Stimulated activated naive CD8-positive, alpha-beta T cell treated with anti-CD3 and anti-CD28 coated beads, Interleukin-15, Interleukin-2, amounts not matched to agents 100 ng/mL and 50 ng/mL, for 24 hours (primary cell): ENCODE results near the gene BIVM.
"Not testable (repeated sequence)": the region's sequence is repeated elsewhere in the genome, so short reads cannot be mapped to it uniquely, and the experiment has no call there.

ENCODE experiments used
- H3K27ac Mint-ChIP-seq: one replicate; pipeline ENCODE4 v1.8.0; 2021; ENCODE audit warnings: mild to moderate bottlenecking, mixed read lengths
- H3K27me3 Mint-ChIP-seq: one replicate; pipeline ENCODE4 v1.8.0; 2021; ENCODE audit warnings: mixed read lengths
- H3K36me3 Mint-ChIP-seq: one replicate; pipeline ENCODE4 v1.8.0; 2021; ENCODE audit warnings: low read depth, mixed read lengths
- H3K4me1 Mint-ChIP-seq: one replicate; pipeline ENCODE4 v1.8.0; 2021; ENCODE audit warnings: low read depth, mixed read lengths
- H3K4me3 Mint-ChIP-seq: one replicate; pipeline ENCODE4 v1.8.0; 2021; ENCODE audit warnings: mild to moderate bottlenecking, mixed read lengths
- H3K9me3 Mint-ChIP-seq: one replicate; pipeline ENCODE4 v1.8.0; 2021; ENCODE audit warnings: mixed read lengths

BIVM gene

DNA sequence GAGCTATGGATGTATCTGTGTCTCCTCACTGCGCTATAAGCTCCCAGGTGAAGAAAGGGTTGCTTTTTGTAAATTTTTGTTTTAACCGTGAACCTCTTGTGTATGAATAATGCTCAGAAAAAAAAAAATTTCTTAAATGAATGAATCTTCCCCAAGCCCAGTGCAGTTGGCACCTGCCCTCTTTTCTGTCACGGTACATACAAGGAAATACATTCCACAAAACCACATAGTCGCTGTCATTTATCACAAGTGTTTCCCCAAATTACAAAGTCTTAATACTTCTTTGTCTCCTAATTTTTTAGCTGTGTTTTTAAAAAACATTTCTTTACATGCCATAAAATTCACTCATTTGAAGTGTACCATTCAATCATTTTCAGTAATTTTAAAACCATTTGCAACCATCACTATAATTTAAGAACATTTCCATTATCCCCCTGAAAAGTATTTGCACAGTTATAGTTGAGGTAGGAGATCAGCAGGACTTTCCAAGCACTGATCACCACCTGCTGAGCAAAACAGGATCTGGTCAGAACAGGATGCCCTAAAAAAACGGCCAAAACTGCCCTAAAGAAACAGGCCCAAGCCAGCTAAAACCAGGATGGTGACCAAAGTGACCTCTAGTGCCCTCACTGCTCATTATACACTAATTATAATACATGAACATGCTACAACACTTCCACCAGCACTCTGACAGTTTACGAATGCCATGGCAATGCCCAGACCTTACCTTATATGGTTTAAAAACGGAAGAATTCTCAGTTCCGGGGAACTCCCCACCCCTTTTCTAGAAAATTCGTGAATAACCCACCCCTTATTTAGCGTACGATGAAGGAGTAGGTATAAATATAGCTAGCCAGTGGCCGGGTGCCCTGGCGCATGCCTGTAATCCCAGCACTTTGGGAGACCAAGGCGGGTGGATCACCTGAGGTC is 24.1 kb upstream of the BIVM start:
- H3K27ac Mint-ChIP-seq: peak overlapping the region; percentile 94
- H3K4me3 Mint-ChIP-seq: peak overlapping the region; percentile 91
- H3K36me3 Mint-ChIP-seq: peaks cover 22% of the 10 kb centered on the region
- peaks cover 65% of the 10 kb centered on the region for H3K4me1 Mint-ChIP-seq
- H3K9me3 Mint-ChIP-seq: no peaks in the 10 kb centered on the region
- H3K27me3 Mint-ChIP-seq: no peaks in the 10 kb centered on the region

DNA sequence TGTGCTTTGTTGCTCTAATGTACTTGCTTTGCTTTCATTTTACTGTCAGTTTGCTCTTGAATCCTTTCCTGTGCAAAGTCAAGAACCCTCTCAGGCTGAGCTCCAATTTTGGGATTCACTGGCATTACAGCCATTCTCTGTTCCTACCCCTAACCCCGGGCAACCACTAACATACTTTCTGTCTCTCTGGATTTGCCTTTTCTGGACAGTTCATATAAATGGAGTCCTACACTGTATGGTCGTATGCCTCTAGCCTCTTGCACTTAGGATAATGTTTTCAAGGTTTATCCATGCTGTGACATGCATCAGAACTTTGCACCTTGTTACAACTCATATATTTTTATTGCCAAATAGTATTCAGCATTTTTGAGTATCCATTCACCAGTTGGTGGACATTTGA is 22.6 kb upstream of the BIVM start:
- Mint-ChIP-seq H3K27me3 (no peaks in the 10 kb centered on the region), H3K36me3 (peaks cover 24% of the 10 kb centered on the region), H3K4me1 (peaks cover 65% of the 10 kb centered on the region), H3K9me3 (peaks cover 3% of the 10 kb centered on the region), H3K27ac (no peak overlapping the region), H3K4me3 (no peak overlapping the region)

DNA sequence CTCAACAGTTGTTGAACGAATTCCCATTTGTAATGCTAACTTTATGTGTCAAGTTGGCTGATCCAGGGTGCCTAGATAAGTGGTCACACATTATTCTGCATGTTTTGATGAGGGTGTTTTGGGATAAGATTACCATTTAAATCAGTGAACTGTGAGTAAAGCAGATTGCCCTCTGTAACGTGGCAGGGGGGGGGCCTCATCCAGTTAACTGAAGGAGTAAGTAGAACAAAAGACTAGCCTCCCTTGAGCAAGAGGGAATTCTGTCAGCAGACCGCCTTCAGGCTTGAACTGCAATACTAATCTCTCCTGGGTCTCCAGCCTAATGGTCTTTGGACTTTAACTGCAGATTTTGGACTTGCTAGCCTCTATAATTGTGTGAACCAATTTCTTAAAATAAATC is 21.2 kb upstream of the BIVM start:
- Mint-ChIP-seq H3K4me1 (peaks cover 53% of the 10 kb centered on the region), H3K4me3 (no peak overlapping the region), H3K9me3 (peaks cover 9% of the 10 kb centered on the region), H3K36me3 (peaks cover 26% of the 10 kb centered on the region), H3K27ac (no peak overlapping the region), H3K27me3 (no peaks in the 10 kb centered on the region)

DNA sequence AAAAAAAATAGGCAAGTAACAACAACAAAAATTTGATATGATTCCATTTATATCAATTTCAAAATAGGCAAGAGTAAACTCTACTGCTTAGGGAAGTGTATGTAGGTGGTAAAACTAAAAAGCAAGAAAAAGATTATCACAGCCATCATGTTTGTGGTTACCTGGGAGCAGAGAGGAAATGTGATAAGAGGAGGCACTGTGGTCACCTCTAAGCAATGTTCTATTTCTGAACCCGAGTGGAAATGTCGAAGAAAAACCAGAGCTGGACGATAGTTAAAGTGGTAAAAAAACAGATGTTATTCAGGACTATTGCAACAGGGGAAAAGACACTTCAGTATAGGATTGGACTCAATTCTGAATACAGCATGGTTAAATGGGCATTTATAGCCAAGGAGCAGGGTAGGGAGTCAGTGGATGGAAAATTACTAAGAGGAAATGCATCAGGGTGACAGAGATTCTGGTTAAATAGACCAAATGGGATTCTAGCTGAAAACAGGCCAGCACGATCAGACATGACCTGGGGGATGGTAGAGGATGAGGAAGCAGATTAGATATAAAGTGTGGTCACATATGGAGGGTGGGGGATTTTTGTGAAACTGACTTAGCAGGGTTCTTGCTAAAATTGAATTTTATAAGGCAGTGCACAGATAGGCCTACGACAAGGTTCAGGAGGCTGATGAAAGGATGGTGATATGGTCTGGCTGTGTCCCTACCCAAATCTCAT is 19.3 kb upstream of the BIVM start:
- Mint-ChIP-seq H3K36me3 (peaks cover 38% of the 10 kb centered on the region), H3K27me3 (no peaks in the 10 kb centered on the region), H3K9me3 (peaks cover 9% of the 10 kb centered on the region), H3K27ac (peak overlapping the region; percentile 96), H3K4me1 (peaks cover 39% of the 10 kb centered on the region), H3K4me3 (peak overlapping the region; percentile 59)

DNA sequence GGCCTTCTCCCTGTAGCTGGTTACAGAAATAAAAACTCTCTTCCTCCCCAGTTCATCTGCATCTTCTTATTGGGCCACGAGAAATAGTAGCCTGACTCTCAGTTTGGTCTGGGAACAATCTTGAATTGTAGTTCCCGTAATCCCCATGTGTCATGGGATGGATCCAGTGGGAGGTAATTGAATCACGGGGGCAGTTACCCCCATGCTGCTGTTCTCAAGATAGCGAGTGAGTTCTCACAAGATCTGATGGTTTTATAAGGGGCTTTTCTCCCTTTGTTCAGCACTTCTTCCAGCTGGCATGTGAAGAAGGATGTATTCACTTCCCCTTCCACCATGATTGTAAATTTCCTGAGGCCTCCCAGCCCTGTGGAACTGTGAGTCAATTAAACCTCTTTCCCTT is 18.3 kb upstream of the BIVM start:
- H3K9me3 Mint-ChIP-seq, H3K27me3 Mint-ChIP-seq: not testable (repeated sequence)
- Mint-ChIP-seq H3K36me3 (peaks cover 42% of the 10 kb centered on the region), H3K27ac (peak overlapping the region; percentile 96), H3K4me3 (peak overlapping the region; percentile 33), H3K4me1 (peaks cover 36% of the 10 kb centered on the region)

DNA sequence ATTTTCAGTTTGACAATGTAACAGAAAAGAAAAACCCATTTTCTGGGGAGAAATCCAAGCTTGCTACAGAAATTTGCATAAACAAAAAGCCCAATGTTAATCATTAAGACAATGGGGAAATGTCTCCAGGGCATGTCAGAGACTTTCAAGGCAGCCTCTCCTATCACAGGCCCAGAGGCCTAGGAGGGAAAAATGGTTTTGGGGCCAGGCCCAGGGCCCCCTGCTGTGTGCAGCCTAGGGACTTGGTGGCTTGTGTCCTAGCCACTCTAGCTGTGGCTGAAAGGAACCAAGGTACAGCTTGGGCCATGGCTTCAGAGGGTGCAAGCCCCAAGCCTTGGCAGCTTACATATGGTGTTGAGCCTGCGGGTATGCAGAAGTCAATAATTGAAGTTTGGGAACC is 17.3 kb upstream of the BIVM start:
- peaks cover 9% of the 10 kb centered on the region for H3K9me3 Mint-ChIP-seq
- H3K4me3 Mint-ChIP-seq: no peak overlapping the region
- H3K27me3 Mint-ChIP-seq: no peaks in the 10 kb centered on the region
- peaks cover 39% of the 10 kb centered on the region for H3K4me1 Mint-ChIP-seq
- H3K36me3 Mint-ChIP-seq: peaks cover 45% of the 10 kb centered on the region
- H3K27ac Mint-ChIP-seq: no peak overlapping the region

DNA sequence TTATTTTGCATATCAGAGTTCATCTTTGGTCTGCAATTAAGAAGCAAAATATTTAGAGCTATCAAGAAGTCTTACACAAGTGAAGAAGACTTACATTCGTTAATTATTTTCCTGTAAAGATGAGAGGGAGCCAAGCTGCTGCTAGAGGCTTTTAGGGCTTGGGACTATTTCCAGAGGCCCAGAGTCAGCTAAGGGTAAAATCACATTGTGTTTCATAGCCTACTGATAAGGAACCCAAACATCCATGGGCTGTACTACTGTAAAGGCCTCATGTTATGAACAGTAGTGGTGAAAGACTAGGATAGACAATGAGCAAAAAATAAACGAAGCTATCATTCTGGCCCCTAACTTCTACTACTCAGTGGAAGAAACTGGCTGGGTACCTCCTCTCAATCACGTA is 14.4 kb upstream of the BIVM start:
- Mint-ChIP-seq H3K9me3 (peaks cover 9% of the 10 kb centered on the region), H3K27ac (no peak overlapping the region), H3K36me3 (peaks cover 61% of the 10 kb centered on the region), H3K4me3 (no peak overlapping the region), H3K4me1 (peaks cover 26% of the 10 kb centered on the region), H3K27me3 (no peaks in the 10 kb centered on the region)

DNA sequence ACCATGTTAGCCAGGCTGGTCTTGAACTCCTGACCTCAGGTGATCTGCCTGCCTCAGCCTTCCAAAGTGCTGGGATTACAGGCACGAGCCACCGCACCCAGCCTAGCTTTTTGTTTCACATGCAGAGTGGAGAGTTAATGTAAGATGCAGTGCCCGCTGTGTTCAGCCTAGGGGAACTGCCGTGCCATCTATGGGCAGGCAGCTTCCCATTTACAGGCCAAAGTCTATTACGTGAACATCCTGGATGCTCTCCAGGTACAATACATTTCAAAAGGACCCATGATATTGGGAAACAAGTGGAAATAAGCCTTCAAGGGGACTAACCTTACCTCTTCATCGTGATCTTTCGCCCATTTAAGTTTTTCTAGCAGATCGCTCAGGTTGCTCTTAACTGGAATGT is 10.2 kb upstream of the BIVM start:
- Mint-ChIP-seq H3K36me3 (peaks cover 44% of the 10 kb centered on the region), H3K9me3 (no peaks in the 10 kb centered on the region), H3K4me1 (peaks cover 8% of the 10 kb centered on the region), H3K4me3 (no peak overlapping the region), H3K27me3 (no peaks in the 10 kb centered on the region), H3K27ac (no peak overlapping the region)

DNA sequence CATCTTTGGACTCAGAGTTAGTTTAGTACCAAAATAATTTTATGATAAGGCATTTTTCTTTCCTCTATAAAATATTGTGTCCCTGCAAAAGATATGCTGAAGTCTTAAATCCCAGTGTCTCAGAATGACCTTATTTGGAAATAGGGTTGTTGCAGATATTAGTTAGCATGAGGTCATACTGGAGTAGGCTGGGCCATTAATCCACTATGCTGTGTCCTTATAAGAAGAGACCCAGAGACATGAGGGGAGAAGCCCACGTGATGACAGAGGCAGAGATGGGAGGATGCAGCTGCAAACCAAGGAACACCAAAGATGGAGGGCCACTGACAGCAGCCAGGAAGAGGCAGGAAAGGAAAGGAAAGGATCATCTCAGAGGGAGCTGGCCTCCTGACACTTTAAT is 6.5 kb upstream of the BIVM start:
- no peaks in the 10 kb centered on the region for H3K4me1 Mint-ChIP-seq
- peaks cover 10% of the 10 kb centered on the region for H3K27me3 Mint-ChIP-seq
- H3K36me3 Mint-ChIP-seq: peaks cover 30% of the 10 kb centered on the region
- no peaks in the 10 kb centered on the region for H3K9me3 Mint-ChIP-seq
- no peak overlapping the region for H3K4me3 Mint-ChIP-seq
- H3K27ac Mint-ChIP-seq: no peak overlapping the region

DNA sequence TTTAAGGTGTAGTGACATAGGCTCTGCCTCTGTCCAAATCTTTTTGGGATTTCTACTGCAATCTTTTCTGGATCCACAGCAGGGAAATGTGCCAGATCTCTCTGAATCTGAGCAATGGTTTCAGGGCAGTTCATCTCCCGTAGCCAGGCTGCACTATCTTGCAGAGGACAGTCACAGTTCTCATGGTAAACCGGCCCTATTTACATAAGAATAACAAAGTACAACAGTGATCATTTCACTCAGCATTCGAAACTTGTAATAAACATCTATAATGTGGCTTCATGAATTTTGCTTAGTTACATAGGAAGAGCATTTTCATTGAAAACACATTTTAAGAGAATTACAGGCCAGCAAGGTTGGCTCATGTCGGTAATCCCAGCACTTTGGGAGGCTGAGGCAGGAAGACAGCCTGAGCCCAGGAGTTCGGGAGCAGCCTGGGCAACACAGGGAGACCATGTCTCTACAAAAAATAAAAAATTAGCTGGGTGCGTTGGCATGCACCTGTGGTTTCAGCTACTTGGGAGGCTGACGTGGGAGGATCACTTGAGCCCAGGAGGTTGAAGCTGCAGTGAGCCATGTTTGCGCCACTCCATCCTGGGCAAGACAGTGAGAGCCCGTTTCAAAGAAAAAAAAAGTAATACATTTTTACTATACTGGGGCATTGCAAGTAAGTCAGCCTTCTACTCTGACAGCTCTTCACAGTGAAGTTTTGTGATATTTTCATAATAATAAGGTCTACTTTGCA is 5.1 kb upstream of the BIVM start:
- Mint-ChIP-seq H3K9me3 (no peaks in the 10 kb centered on the region), H3K4me1 (peaks cover 9% of the 10 kb centered on the region), H3K4me3 (no peak overlapping the region), H3K27me3 (peaks cover 14% of the 10 kb centered on the region), H3K27ac (no peak overlapping the region), H3K36me3 (peaks cover 22% of the 10 kb centered on the region)

DNA sequence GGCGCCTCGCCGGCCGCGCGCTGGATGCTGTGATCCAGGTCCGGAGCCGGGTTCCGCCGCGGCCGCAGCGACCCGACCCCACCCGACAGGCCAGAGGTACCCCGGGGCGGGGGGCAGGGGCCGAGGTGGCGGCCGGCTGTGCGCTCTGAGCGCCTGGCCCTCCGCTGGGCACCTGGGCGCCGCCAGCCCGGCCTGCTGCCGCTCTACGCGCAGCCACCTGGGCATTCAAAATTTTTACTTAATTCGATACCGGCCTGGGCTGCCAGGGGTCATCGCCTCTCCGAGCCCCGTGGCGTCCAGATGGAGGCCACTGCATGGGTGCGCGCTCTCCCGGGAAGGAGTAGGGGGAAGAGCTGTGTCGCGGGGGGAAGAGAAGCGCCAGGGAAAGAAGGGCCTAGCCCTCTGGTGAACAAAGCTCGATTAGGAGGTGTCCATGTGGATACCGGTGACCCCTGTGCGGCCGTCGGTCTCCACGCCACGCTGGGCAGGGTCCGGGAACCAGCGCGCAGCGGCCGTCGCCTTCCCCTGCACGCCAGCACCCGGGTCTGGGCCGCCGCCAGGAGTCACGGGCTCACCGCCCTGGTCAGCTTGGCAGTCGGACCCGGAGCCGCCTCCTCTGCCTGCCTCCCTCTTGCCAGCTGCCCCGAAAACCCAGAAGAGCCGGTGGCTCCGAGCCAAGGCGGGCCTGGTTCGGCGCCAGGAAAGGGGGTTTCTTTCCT is 666 bp downstream of the BIVM start:
- Mint-ChIP-seq H3K27me3 (peaks cover 14% of the 10 kb centered on the region), H3K9me3 (no peaks in the 10 kb centered on the region), H3K36me3 (peaks cover 5% of the 10 kb centered on the region), H3K27ac (peak overlapping the region; percentile 85), H3K4me1 (peaks cover 35% of the 10 kb centered on the region), H3K4me3 (peak overlapping the region; percentile 93)

DNA sequence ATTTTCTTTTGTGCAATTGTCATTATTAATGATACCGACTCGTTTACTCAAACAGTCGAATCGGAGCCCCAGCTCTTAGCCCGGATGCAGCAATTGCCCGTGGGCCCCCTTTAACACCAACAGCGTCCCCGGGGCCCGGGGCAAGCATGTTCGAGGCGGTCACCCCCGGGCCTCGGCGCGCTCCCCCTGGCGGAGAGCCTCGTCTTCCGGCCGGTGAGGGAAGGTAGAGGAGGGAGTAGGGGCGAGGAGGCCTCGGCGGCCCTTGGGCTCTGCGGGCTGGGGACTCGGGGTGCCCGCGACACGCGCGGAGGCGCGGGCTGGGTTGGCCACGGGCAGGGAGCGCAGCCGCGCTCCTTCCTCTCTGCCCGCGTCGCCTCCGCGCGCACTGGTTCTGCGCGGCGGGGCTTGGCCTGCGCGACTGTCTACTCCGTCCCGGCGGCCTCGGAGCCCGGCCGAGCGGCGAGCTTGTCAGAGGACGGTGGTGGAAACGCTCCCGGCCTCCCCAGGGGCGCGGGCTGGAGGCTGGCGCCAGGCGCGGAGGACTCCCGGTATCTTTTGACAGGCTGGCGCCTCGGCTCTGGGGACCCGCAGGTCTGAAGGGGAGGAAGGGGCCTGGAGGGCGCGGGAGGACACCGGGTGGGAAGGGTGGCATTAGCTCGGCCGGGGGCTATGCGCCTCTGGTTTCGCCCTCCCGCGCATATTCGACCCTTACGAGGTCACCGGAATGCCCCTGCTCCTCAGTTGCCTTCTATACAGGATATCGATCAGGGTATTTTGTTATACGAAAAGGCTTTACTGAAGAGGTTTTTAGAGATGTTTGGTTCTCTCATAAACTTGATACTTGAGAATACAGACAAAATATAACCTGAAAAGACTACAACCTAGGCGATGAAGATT is 1.5 kb downstream of the BIVM start:
- peak overlapping the region; percentile 93 for H3K4me3 Mint-ChIP-seq
- peaks cover 9% of the 10 kb centered on the region for H3K36me3 Mint-ChIP-seq
- H3K4me1 Mint-ChIP-seq: peaks cover 35% of the 10 kb centered on the region
- H3K27ac Mint-ChIP-seq: peak overlapping the region; percentile 85
- peaks cover 14% of the 10 kb centered on the region for H3K27me3 Mint-ChIP-seq
- no peaks in the 10 kb centered on the region for H3K9me3 Mint-ChIP-seq

DNA sequence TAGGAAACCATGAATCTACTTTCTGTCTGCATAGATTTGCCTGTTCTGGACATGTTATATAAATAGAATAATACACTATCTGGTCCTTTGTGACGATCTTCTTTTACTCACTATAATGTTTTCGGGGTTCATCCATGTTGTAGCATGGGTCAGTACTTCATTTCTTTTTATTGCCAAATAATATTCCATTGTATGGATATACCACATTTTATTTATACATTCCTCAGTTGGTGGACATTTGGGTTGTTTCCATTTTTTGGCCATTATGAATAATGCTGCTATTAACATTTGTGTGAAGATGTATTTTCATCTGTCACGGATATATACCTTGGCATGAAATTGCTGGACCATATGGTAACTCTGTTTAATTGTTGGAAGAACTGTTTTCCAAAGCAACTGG is 6.8 kb downstream of the BIVM start:
- H3K27ac Mint-ChIP-seq: no peak overlapping the region
- no peaks in the 10 kb centered on the region for H3K27me3 Mint-ChIP-seq
- H3K9me3 Mint-ChIP-seq: no peaks in the 10 kb centered on the region
- peaks cover 25% of the 10 kb centered on the region for H3K4me1 Mint-ChIP-seq
- peaks cover 27% of the 10 kb centered on the region for H3K36me3 Mint-ChIP-seq
- H3K4me3 Mint-ChIP-seq: no peak overlapping the region

DNA sequence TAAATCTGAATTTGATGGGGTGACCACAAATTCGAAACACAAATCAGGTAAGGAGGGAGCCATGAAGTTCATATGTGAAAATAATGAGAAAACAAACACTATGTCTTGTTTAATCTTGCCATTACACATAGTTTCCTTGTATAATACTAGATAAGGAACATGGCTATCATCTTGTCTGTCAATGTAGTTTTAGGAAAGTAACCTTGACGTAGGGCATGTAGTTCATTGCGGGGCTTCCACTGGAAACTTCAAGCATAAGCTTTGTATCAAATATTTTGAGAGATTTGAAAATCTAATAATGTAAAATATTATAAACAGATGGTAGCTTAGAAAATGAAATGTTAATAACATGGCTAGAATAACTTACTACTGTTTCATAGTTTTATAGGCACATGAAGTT is 8.8 kb downstream of the BIVM start:
- peaks cover 19% of the 10 kb centered on the region for H3K4me1 Mint-ChIP-seq
- no peak overlapping the region for H3K27ac Mint-ChIP-seq
- H3K4me3 Mint-ChIP-seq: no peak overlapping the region
- peaks cover 38% of the 10 kb centered on the region for H3K36me3 Mint-ChIP-seq
- no peaks in the 10 kb centered on the region for H3K27me3 Mint-ChIP-seq
- H3K9me3 Mint-ChIP-seq: no peaks in the 10 kb centered on the region
